GM15510 (cell line): ENCODE data around the gene PRKRIP1.

Experiments used
- POLR2A ChIP-seq: IDR thresholded peaks from 3 replicates; pipeline ENCODE4 v1.6.1; 2011; ENCODE audit warnings: borderline replicate concordance; ENCODE audit not compliant: insufficient read length; ENCODE audit errors: extremely low read depth

The PRKRIP1 gene

GRCh38 chr7:102447311-102447710 lies 51.1 kb downstream of the PRKRIP1 start:
- no peak for TF ChIP-seq POLR2A

- TF ChIP-seq POLR2A, result no peak
Observed at GRCh38 chr7:102449136-102449535, 53.0 kb downstream of the PRKRIP1 start.

- TF ChIP-seq POLR2A, result no peak
Observed at GRCh38 chr7:102450242-102450641, 54.1 kb downstream of the PRKRIP1 start.

GRCh38 chr7:102451371-102452054 lies 55.4 kb downstream of the PRKRIP1 start:
- TF ChIP-seq POLR2A, result peak; percentile 17

GRCh38 chr7:102452451-102452850 lies 56.3 kb downstream of the PRKRIP1 start:
- TF ChIP-seq POLR2A, result no peak

- TF ChIP-seq POLR2A, result no peak
Observed at GRCh38 chr7:102453319-102453718, 57.2 kb downstream of the PRKRIP1 start.

GRCh38 chr7:102454468-102454867 lies 58.3 kb downstream of the PRKRIP1 start:
- TF ChIP-seq POLR2A, result no peak

- TF ChIP-seq POLR2A, result no peak
Observed at GRCh38 chr7:102455596-102455995, 59.4 kb downstream of the PRKRIP1 start.

- TF ChIP-seq POLR2A, result no peak
Observed at GRCh38 chr7:102456327-102456726, 60.2 kb downstream of the PRKRIP1 start.

GRCh38 chr7:102457352-102457924 lies 61.3 kb downstream of the PRKRIP1 start:
- TF ChIP-seq POLR2A, result no peak

GRCh38 chr7:102459221-102459844 lies 63.2 kb downstream of the PRKRIP1 start:
- TF ChIP-seq POLR2A, result no peak

- no peak for TF ChIP-seq POLR2A
Observed at GRCh38 chr7:102460467-102460866, 64.3 kb downstream of the PRKRIP1 start.

- no peak for TF ChIP-seq POLR2A
Observed at GRCh38 chr7:102463841-102464576, 67.8 kb downstream of the PRKRIP1 start.

GRCh38 chr7:102464577-102465280 lies 68.6 kb downstream of the PRKRIP1 start, which contains the start of the genes ALKBH4 and LRWD1:
Gene ALKBH4 (minus strand): TSS chr7:102464863. CDS start chr7:102464836, 27 bp downstream.
Gene LRWD1 (plus strand): TSS chr7:102464984. CDS start chr7:102465081, 97 bp downstream.
- peak; percentile 89 for TF ChIP-seq POLR2A
